HepG2 (cell line): ENCODE data around the gene SIVA1.

ENCODE experiments used
- BRCA1 ChIP-seq: sonication (generic); formaldehyde crosslinking; IDR thresholded peaks from 2 replicates; pipeline ENCODE4 v1.4.0; 2020; ENCODE audit warnings: missing genetic modification reagents
- FOXM1 ChIP-seq: sonication (generic); formaldehyde crosslinking; IDR thresholded peaks from 2 replicates; pipeline ENCODE4 v1.5.0; 2020; ENCODE audit warnings: missing genetic modification reagents
- PRPF4 ChIP-seq: fragments of 200-400 bp; formaldehyde crosslinking; IDR thresholded peaks from 2 replicates; pipeline ENCODE4 v1.6.1; 2016; ENCODE audit warnings: low read length, low read depth; ENCODE audit not compliant: poor library complexity, severe bottlenecking
- SMC3 ChIP-seq: IDR thresholded peaks from 2 replicates; pipeline ENCODE4 v1.6.1; 2011; ENCODE audit warnings: low read length, improper control_type of control experiment
- SP2 ChIP-seq: sonication (generic); formaldehyde crosslinking; IDR thresholded peaks from 2 replicates; pipeline ENCODE4 v1.5.1; 2020; ENCODE audit warnings: mild to moderate bottlenecking, missing genetic modification reagents
- TBP ChIP-seq: sonication (generic); formaldehyde crosslinking; IDR thresholded peaks from 2 replicates; pipeline ENCODE4 v1.5.0; 2020; ENCODE audit warnings: missing genetic modification reagents
- ZNF670 ChIP-seq: sonication (generic); formaldehyde crosslinking; IDR thresholded peaks from 2 replicates; pipeline ENCODE4 v1.8.0; 2022; ENCODE audit warnings: mild to moderate bottlenecking, missing genetic modification reagents, borderline replicate concordance

DNA sequence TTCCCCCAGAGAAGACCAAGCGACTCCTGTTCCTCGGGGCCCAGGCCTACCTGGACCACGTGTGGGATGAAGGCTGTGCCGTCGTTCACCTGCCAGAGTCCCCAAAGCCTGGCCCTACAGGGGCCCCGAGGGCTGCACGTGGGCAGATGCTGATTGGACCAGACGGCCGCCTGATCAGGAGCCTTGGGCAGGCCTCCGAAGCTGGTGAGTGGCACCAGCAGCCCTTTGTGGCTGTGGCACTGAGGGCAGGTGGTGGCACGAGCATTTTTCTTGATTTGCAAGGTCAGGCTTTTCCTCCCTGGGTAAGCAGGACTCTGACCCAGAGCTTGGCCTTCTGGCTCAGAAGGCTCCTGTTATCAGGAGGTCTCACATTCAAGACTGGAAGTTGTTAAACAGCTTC is 2.7 kb downstream of the SIVA1 start:
- TF ChIP-seq SP2 (CRISPR knock-in tag), result no peak
- no peak for TF ChIP-seq TBP
- TF ChIP-seq BRCA1 (CRISPR knock-in tag), result no peak
- TF ChIP-seq SMC3, result no peak
- no peak for TF ChIP-seq ZNF670 (CRISPR knock-in tag)
- TF ChIP-seq FOXM1, result no peak
- no peak for TF ChIP-seq PRPF4
